GM19372 (cell line): ENCODE data around the gene BFSP2.

ENCODE experiments used
- ATAC-seq: cut with Tn5 transposase; IDR thresholded peaks from one replicate; pipeline ENCODE4 v1.9.1; 2021; ENCODE audit warnings: mild to moderate bottlenecking, low read depth, moderate library complexity; ENCODE audit not compliant: unreplicated experiment

BFSP2 gene

GRCh38 chr3:133400006-133400515 lies at the start of gene BFSP2:
Gene BFSP2 (plus strand): TSS chr3:133400056. CDS start chr3:133400084, 28 bp downstream.
- no peak for ATAC-seq

GRCh38 chr3:133354721-133355120 lies 45.1 kb upstream of the BFSP2 start:
- ATAC-seq, result no peak

- ATAC-seq, result no peak
Measured at GRCh38 chr3:133360476-133360875, 39.4 kb upstream of the BFSP2 start.

- ATAC-seq, result no peak
Measured at GRCh38 chr3:133361011-133361410, 38.8 kb upstream of the BFSP2 start.

- ATAC-seq, result no peak
Measured at GRCh38 chr3:133361435-133361834, 38.4 kb upstream of the BFSP2 start.

- ATAC-seq, result no peak
Measured at GRCh38 chr3:133362539-133362938, 37.3 kb upstream of the BFSP2 start.

GRCh38 chr3:133364704-133365103 lies 35.2 kb upstream of the BFSP2 start:
- ATAC-seq, result no peak

GRCh38 chr3:133366921-133367320 lies 32.9 kb upstream of the BFSP2 start:
- no peak for ATAC-seq

- ATAC-seq, result no peak
Measured at GRCh38 chr3:133367403-133367802, 32.5 kb upstream of the BFSP2 start.

GRCh38 chr3:133367956-133368355 lies 31.9 kb upstream of the BFSP2 start:
- ATAC-seq, result no peak

GRCh38 chr3:133368371-133369067 lies 31.3 kb upstream of the BFSP2 start:
- no peak for ATAC-seq

- no peak for ATAC-seq
Measured at GRCh38 chr3:133369068-133369440, 30.8 kb upstream of the BFSP2 start.

- ATAC-seq, result no peak
Measured at GRCh38 chr3:133371181-133371580, 28.7 kb upstream of the BFSP2 start.

GRCh38 chr3:133371676-133372075 lies 28.2 kb upstream of the BFSP2 start:
- no peak for ATAC-seq

- ATAC-seq, result no peak
Measured at GRCh38 chr3:133374708-133375402, 25.0 kb upstream of the BFSP2 start.

- no peak for ATAC-seq
Measured at GRCh38 chr3:133375403-133375745, 24.5 kb upstream of the BFSP2 start.

GRCh38 chr3:133376810-133377209 lies 23.0 kb upstream of the BFSP2 start:
- no peak for ATAC-seq

- no peak for ATAC-seq
Measured at GRCh38 chr3:133377396-133377795, 22.5 kb upstream of the BFSP2 start.

GRCh38 chr3:133379926-133380325 lies 19.9 kb upstream of the BFSP2 start:
- no peak for ATAC-seq

- no peak for ATAC-seq
Measured at GRCh38 chr3:133380481-133381225, 19.2 kb upstream of the BFSP2 start.

- no peak for ATAC-seq
Measured at GRCh38 chr3:133381346-133382109, 18.3 kb upstream of the BFSP2 start.
